Fibroblast of lung (primary cell): ENCODE results near the gene ATP5MG.

Source experiments
- EZH2 ChIP-seq: IDR thresholded peaks from 2 replicates; pipeline ENCODE4 v1.5.1; 2012; ENCODE audit warnings: low read length, control low read depth, mild to moderate bottlenecking; ENCODE audit errors: missing control alignments
- TF ChIP-seq, protein P1 (sequence below), 2 donors: IDR thresholded peaks in 1 of 2; conservative IDR thresholded peaks in 1 of 2; 1 replicate in 1 of 2; 2 replicates in 1 of 2; pipeline ENCODE4 v1.5.1; 2011 to 2012; ENCODE audit warnings: low read length in 2 of 2, control low read depth in 1 of 2, inconsistent platforms in 1 of 2, low read depth in 1 of 2, mild to moderate bottlenecking in 1 of 2

DNA sequence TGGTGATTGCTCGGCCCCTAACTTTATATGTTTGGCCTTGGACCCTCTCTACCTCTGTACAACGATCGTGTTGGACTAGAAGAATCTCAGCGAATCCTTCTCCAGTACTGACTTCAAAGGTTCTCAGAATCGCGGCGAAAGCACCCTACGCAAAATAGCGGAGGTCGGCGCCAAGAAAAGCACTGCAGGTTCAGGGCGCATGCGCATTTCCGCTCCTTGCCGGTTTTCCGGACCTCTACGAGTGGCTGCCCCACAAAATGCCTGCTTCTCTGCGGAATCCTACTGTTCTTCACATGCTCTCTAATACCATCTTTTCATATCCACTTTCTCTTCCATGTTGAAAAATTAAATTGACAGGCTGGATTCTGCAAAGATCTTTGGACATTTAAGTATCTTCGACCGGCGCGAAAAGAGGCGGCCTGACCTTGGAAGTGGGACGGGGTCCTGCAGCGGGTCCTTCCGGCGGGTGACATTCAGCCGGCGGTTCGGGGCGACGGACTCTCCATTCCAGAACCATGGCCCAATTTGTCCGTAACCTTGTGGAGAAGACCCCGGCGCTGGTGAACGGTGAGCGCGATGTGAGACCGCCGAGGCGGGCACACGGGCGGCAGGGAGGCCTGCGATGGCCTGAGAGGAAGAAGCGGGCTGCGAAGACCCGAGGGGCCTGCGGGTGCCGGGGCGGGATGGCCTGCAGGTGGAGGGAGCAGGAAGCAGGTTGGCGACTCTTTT lies at the start of gene ATP5MG:
- TF ChIP-seq, protein P1, sequence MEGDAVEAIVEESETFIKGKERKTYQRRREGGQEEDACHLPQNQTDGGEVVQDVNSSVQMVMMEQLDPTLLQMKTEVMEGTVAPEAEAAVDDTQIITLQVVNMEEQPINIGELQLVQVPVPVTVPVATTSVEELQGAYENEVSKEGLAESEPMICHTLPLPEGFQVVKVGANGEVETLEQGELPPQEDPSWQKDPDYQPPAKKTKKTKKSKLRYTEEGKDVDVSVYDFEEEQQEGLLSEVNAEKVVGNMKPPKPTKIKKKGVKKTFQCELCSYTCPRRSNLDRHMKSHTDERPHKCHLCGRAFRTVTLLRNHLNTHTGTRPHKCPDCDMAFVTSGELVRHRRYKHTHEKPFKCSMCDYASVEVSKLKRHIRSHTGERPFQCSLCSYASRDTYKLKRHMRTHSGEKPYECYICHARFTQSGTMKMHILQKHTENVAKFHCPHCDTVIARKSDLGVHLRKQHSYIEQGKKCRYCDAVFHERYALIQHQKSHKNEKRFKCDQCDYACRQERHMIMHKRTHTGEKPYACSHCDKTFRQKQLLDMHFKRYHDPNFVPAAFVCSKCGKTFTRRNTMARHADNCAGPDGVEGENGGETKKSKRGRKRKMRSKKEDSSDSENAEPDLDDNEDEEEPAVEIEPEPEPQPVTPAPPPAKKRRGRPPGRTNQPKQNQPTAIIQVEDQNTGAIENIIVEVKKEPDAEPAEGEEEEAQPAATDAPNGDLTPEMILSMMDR (conservative IDR thresholded peaks at IDR 0.05 in 1 of 2, IDR thresholded peaks at IDR 0.05 in 1 of 2; ENCODE audit: low read depth in 1 of 2, low read length in 2 of 2), result peak in 1 of 2 donors; percentile 7
- no peak for TF ChIP-seq EZH2
